ENCODE results near the gene APOL4.
"Not testable (repeated sequence)": the region's sequence is repeated elsewhere in the genome, so short reads cannot be mapped to it uniquely, and the experiment has no call there.

APOL4 gene

GRCh38 chr22:36182056-36182455, 19.6 kb downstream of the APOL4 start:
- DNase-seq = no peak

GRCh38 chr22:36180928-36181327, 20.7 kb downstream of the APOL4 start:
- DNase-seq = no peak

GRCh38 chr22:36180038-36180880, 21.4 kb downstream of the APOL4 start:
- DNase-seq = no peak

GRCh38 chr22:36177160-36177559, 24.4 kb downstream of the APOL4 start:
- no peak for DNase-seq

- no peak for DNase-seq
Measured at GRCh38 chr22:36175892-36176291, 25.7 kb downstream of the APOL4 start.

- DNase-seq = no peak
Measured at GRCh38 chr22:36171941-36172340, 29.7 kb downstream of the APOL4 start.

GRCh38 chr22:36166518-36167220, 34.9 kb downstream of the APOL4 start:
- no peak for DNase-seq

- no peak for DNase-seq
Measured at GRCh38 chr22:36166086-36166485, 35.5 kb downstream of the APOL4 start.

GRCh38 chr22:36165141-36165540, 36.5 kb downstream of the APOL4 start:
- DNase-seq = no peak

- DNase-seq = no peak
Measured at GRCh38 chr22:36164621-36165020, 37.0 kb downstream of the APOL4 start.

- no peak for DNase-seq
Measured at GRCh38 chr22:36163497-36163896, 38.1 kb downstream of the APOL4 start.

GRCh38 chr22:36162127-36163034, 39.2 kb downstream of the APOL4 start:
- no peak for DNase-seq

GRCh38 chr22:36161793-36162126, 39.8 kb downstream of the APOL4 start:
- DNase-seq = not testable (repeated sequence)

- no peak for DNase-seq
Measured at GRCh38 chr22:36160499-36160942, 41.1 kb downstream of the APOL4 start, which contains the start of gene APOL3. APOL3 (minus strand) TSS chr22:36160755; CDS start chr22:36149055, 11,700 bp downstream.

GRCh38 chr22:36156515-36157419, 44.8 kb downstream of the APOL4 start:
- DNase-seq = peak; percentile 68

GRCh38 chr22:36156119-36156514, 45.5 kb downstream of the APOL4 start:
- no peak for DNase-seq

- no peak for DNase-seq
Measured at GRCh38 chr22:36155702-36156101, 45.9 kb downstream of the APOL4 start.

GRCh38 chr22:36154423-36154945, 47.1 kb downstream of the APOL4 start:
- DNase-seq = no peak

- no peak for DNase-seq
Measured at GRCh38 chr22:36153501-36154422, 47.8 kb downstream of the APOL4 start.

GRCh38 chr22:36152821-36153220, 48.8 kb downstream of the APOL4 start:
- not testable (repeated sequence) for DNase-seq

- DNase-seq = no peak
Measured at GRCh38 chr22:36152088-36152487, 49.5 kb downstream of the APOL4 start.

Measured in NCI-H2029 treated with DMSO at 0.1 percent for 48 hours (cell line).